ENCODE results near the gene CCNB2. TPM values are rescaled to one million over a fixed set of nuclear protein-coding genes. Genes with fewer than 3 reads are reported as not detected.
"Not testable (repeated sequence)": the region's sequence is repeated elsewhere in the genome, so short reads cannot be mapped to it uniquely, and the experiment has no call there.

CCNB2 gene
- total and polyA plus RNA-seq, 2 donors (not counting 1 experiment from before 2014, with no cell fraction given): 0.67 to 1.0 TPM

- no peak overlapping the region for H3K27ac ChIP-seq (ENCODE audit: low read length in 2 of 2)
- Mint-ChIP-seq H3K9me3 (ENCODE audit: insufficient read depth) (no peaks in the 10 kb centered on the region), H3K4me1 (peaks cover 4% of the 10 kb centered on the region), H3K4me3 (no peak overlapping the region), H3K27me3 (no peaks in the 10 kb centered on the region), H3K27ac (no peak overlapping the region)
- no peak for ATAC-seq (ENCODE audit: low read depth)
- H2AFZ ChIP-seq (ENCODE audit: insufficient read depth, low read depth, low read length, poor library complexity, severe bottlenecking): no peak overlapping the region
- no peaks in the 10 kb centered on the region for H3K9me3 ChIP-seq (ENCODE audit: control extremely low read depth in 1 of 3, control insufficient read depth in 2 of 3, insufficient read depth in 1 of 3, low read length in 2 of 3)
- no peak overlapping the region for H3K4me2 ChIP-seq (replicated peaks; ENCODE audit: low read depth, low read length, poor library complexity, severe bottlenecking)
- WGBS (ENCODE audit: insufficient coverage): 100% methylated on average over 3 of the region's 9 CpGs
- DNase-seq: no peak
- no peak overlapping the region for H3K9ac ChIP-seq (ENCODE audit: low read length)
- intact Hi-C loops (cut with micrococcal nuclease): no loop called here
- TF ChIP-seq EZH2 (IDR thresholded peaks at IDR 0.05; ENCODE audit: borderline replicate concordance, insufficient read depth, low read depth, low read length, poor library complexity, severe bottlenecking): no peak
- TF ChIP-seq, protein P1, sequence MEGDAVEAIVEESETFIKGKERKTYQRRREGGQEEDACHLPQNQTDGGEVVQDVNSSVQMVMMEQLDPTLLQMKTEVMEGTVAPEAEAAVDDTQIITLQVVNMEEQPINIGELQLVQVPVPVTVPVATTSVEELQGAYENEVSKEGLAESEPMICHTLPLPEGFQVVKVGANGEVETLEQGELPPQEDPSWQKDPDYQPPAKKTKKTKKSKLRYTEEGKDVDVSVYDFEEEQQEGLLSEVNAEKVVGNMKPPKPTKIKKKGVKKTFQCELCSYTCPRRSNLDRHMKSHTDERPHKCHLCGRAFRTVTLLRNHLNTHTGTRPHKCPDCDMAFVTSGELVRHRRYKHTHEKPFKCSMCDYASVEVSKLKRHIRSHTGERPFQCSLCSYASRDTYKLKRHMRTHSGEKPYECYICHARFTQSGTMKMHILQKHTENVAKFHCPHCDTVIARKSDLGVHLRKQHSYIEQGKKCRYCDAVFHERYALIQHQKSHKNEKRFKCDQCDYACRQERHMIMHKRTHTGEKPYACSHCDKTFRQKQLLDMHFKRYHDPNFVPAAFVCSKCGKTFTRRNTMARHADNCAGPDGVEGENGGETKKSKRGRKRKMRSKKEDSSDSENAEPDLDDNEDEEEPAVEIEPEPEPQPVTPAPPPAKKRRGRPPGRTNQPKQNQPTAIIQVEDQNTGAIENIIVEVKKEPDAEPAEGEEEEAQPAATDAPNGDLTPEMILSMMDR (IDR thresholded peaks at IDR 0.05): no peak
- no peaks in the 10 kb centered on the region for H3K27me3 ChIP-seq (replicated peaks in 1 of 4; ENCODE audit: control extremely low read depth in 1 of 4, control insufficient read depth in 3 of 4, insufficient read depth in 4 of 4, low read length in 3 of 4)
- no peak overlapping the region for H3K4me3 ChIP-seq (ENCODE audit: control extremely low read depth in 1 of 5, extremely low read depth in 1 of 5, insufficient read depth in 1 of 5, low read depth in 2 of 5, low read length in 4 of 5)
- H4K20me1 ChIP-seq (ENCODE audit: control insufficient read depth, insufficient read depth, low read length, poor library complexity, severe bottlenecking): peaks cover 12% of the 10 kb centered on the region
- ChIA-PET CTCF (no interaction called here), POLR2A (no interaction called here)
- H3K4me1 ChIP-seq (ENCODE audit: control insufficient read depth in 2 of 2, insufficient read depth in 2 of 2, low read length in 2 of 2): no peaks in the 10 kb centered on the region
- H3K79me2 ChIP-seq (ENCODE audit: control insufficient read depth, insufficient read depth, low read length): no peaks in the 10 kb centered on the region
- H3K36me3 ChIP-seq (replicated peaks in 1 of 2; ENCODE audit: control extremely low read depth in 1 of 2, control insufficient read depth in 1 of 2, extremely low read depth in 1 of 2, insufficient read depth in 2 of 2, low read length in 1 of 2): peaks cover 1 to 28% of the 10 kb centered on the region in 2 experiments
These were observed 35.7 kb downstream of the CCNB2 start for GRCh38 chr15:59140422-59141226.

DNA sequence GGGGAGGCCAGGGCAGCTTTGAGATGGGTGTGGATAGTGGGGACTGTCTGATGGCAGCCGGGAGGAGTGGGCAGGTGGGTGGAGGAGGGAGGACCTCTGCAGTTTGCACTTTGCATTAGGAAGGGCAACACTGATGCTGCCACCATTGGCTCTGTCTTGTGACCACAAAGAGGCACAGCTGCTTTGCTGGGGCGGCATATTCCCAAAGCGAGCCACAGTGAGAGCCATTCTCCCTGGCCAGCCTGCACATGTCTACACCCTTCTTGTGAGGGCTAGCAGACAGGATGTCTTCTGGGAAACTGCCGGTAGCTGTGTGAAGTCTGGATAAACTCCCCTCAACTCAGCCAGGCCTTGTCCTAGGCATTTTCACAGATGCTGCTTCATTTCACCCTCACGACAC, 38.3 kb downstream of the CCNB2 start:
- H3K27me3 ChIP-seq (replicated peaks in 1 of 4; ENCODE audit: control extremely low read depth in 1 of 4, control insufficient read depth in 3 of 4, insufficient read depth in 4 of 4, low read length in 3 of 4): no peaks in the 10 kb centered on the region
- 93% methylated on average over 5 of the region's 5 CpGs for WGBS (ENCODE audit: insufficient coverage)
- H3K27me3 Mint-ChIP-seq: no peaks in the 10 kb centered on the region
- no peaks in the 10 kb centered on the region for H3K9me3 Mint-ChIP-seq (ENCODE audit: insufficient read depth)
- ChIA-PET CTCF (interaction anchor here (1.1 to 1.5 kb wide), 3 partner anchors 27 to 385 kb away, joined by 3 to 4 read pairs (median 3); no protein-coding TSS in a partner anchor), POLR2A (no interaction called here)
- no peak overlapping the region for H3K9ac ChIP-seq (ENCODE audit: low read length)
- no peak overlapping the region for H3K27ac Mint-ChIP-seq
- no peaks in the 10 kb centered on the region for H3K79me2 ChIP-seq (ENCODE audit: control insufficient read depth, insufficient read depth, low read length)
- H3K4me2 ChIP-seq (replicated peaks; ENCODE audit: low read depth, low read length, poor library complexity, severe bottlenecking): no peak overlapping the region
- no peak overlapping the region for H3K27ac ChIP-seq (ENCODE audit: low read length in 2 of 2)
- DNase-seq (no peak), ATAC-seq (ENCODE audit: low read depth) (no peak)
- H3K4me3 ChIP-seq (ENCODE audit: control extremely low read depth in 1 of 5, extremely low read depth in 1 of 5, insufficient read depth in 1 of 5, low read depth in 2 of 5, low read length in 4 of 5): no peak overlapping the region
- H3K36me3 ChIP-seq (replicated peaks in 1 of 2; ENCODE audit: control extremely low read depth in 1 of 2, control insufficient read depth in 1 of 2, extremely low read depth in 1 of 2, insufficient read depth in 2 of 2, low read length in 1 of 2): peaks cover 3 to 25% of the 10 kb centered on the region in 2 experiments
- no peaks in the 10 kb centered on the region for H3K4me1 ChIP-seq (ENCODE audit: control insufficient read depth in 2 of 2, insufficient read depth in 2 of 2, low read length in 2 of 2)
- H4K20me1 ChIP-seq (ENCODE audit: control insufficient read depth, insufficient read depth, low read length, poor library complexity, severe bottlenecking): no peaks in the 10 kb centered on the region
- H2AFZ ChIP-seq (ENCODE audit: insufficient read depth, low read depth, low read length, poor library complexity, severe bottlenecking): no peak overlapping the region
- TF ChIP-seq, protein P1 (IDR thresholded peaks at IDR 0.05): no peak
- TF ChIP-seq EZH2 (IDR thresholded peaks at IDR 0.05; ENCODE audit: borderline replicate concordance, insufficient read depth, low read depth, low read length, poor library complexity, severe bottlenecking): no peak
- peaks cover 2% of the 10 kb centered on the region for H3K4me1 Mint-ChIP-seq
- H3K9me3 ChIP-seq (ENCODE audit: control extremely low read depth in 1 of 3, control insufficient read depth in 2 of 3, insufficient read depth in 1 of 3, low read length in 2 of 3): no peaks in the 10 kb centered on the region
- intact Hi-C loops (cut with micrococcal nuclease): no loop called here
- H3K4me3 Mint-ChIP-seq: no peak overlapping the region

GRCh38 chr15:59144594-59144993, 39.6 kb downstream of the CCNB2 start:
- H3K4me1 Mint-ChIP-seq; POLR2A ChIA-PET; H3K4me3 ChIP-seq (ENCODE audit: control extremely low read depth in 1 of 5, extremely low read depth in 1 of 5, insufficient read depth in 1 of 5, low read depth in 2 of 5, low read length in 4 of 5); H3K4me2 ChIP-seq (replicated peaks; ENCODE audit: low read depth, low read length, poor library complexity, severe bottlenecking); H4K20me1 ChIP-seq (ENCODE audit: control insufficient read depth, insufficient read depth, low read length, poor library complexity, severe bottlenecking); H3K9me3 ChIP-seq (ENCODE audit: control extremely low read depth in 1 of 3, control insufficient read depth in 2 of 3, insufficient read depth in 1 of 3, low read length in 2 of 3); H3K9me3 Mint-ChIP-seq (ENCODE audit: insufficient read depth); H3K27me3 ChIP-seq (replicated peaks in 1 of 4; ENCODE audit: control extremely low read depth in 1 of 4, control insufficient read depth in 3 of 4, insufficient read depth in 4 of 4, low read length in 3 of 4); H3K27ac ChIP-seq (ENCODE audit: low read length in 2 of 2); H2AFZ ChIP-seq (ENCODE audit: insufficient read depth, low read depth, low read length, poor library complexity, severe bottlenecking); intact Hi-C loops (cut with micrococcal nuclease); H3K27ac Mint-ChIP-seq; H3K27me3 Mint-ChIP-seq; DNase-seq; H3K79me2 ChIP-seq (ENCODE audit: control insufficient read depth, insufficient read depth, low read length); ATAC-seq (ENCODE audit: low read depth); H3K9ac ChIP-seq (ENCODE audit: low read length); H3K4me1 ChIP-seq (ENCODE audit: control insufficient read depth in 2 of 2, insufficient read depth in 2 of 2, low read length in 2 of 2); H3K4me3 Mint-ChIP-seq: not testable (repeated sequence)
- H3K36me3 ChIP-seq (replicated peaks in 1 of 2; ENCODE audit: control extremely low read depth in 1 of 2, control insufficient read depth in 1 of 2, extremely low read depth in 1 of 2, insufficient read depth in 2 of 2, low read length in 1 of 2): peaks cover 3 to 31% of the 10 kb centered on the region in 2 experiments
- CTCF ChIA-PET: interaction anchor here (1.1 kb wide), 1 partner anchor 26 kb away, joined by 3 read pairs; no protein-coding TSS in a partner anchor
- WGBS (ENCODE audit: insufficient coverage): 97% methylated on average over 3 of the region's 10 CpGs

Data from B cell (primary cell).